ENCODE measurements around the gene NFATC2.

NFATC2 gene

GRCh38 chr20:51526754-51527153, 15.8 kb downstream of the NFATC2 start:
- DNase-seq = no peak
- TF ChIP-seq GATA1 (IDR thresholded peaks at IDR 0.05; ENCODE audit: low read depth, low read length) (no peak), POLR2A (IDR thresholded peaks at IDR 0.05; ENCODE audit: low read length) (no peak)

- TF ChIP-seq POLR2A (IDR thresholded peaks at IDR 0.05; ENCODE audit: low read length) = no peak
- TF ChIP-seq GATA1 (IDR thresholded peaks at IDR 0.05; ENCODE audit: low read depth, low read length) = no peak
- no peak for DNase-seq
Measured at GRCh38 chr20:51526106-51526470, 16.4 kb downstream of the NFATC2 start.

DNA sequence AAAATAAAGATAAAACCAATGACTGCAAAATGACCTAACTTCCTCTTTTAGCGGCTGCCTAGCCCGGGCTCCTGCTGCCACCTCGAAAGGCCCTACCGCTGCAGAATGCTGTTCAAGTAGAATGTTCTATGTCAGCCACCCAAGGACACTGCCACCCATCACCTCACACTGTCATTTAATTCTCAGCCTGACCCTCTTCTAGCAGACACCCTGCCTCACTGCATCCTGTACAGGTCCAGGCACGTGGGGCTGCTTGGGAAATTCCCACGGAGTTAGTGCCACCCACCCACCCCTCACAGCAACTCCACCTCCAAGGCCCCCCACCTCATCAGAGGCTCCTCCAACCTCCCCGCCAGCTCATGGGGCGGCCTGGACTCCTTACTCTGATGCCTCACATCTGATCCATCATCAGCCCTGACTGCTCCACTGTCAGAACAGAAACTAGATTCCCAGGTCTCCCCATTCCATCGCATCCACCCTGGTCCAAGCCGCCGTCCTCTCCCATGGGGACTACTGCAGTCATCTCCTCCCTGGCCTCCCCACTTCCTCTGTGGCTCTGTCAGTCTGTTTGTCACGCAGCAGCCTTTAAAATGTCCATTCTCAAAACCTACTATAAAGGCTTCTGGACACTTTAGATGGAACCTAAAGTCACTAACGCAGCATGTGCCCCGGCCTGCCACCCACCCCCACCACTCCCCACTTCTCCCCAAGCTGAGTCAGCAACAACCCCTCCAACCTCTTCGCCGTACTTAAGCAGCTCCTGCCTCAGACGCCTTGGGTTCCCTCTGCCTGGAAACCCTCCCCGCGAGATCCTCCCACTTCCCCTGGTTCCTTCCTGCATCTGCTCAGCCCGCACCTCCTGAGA, 17.0 kb downstream of the NFATC2 start:
- peak; percentile 39 for DNase-seq
- no peak for TF ChIP-seq GATA1 (IDR thresholded peaks at IDR 0.05; ENCODE audit: low read depth, low read length)
- TF ChIP-seq POLR2A (IDR thresholded peaks at IDR 0.05; ENCODE audit: low read length) = no peak

GRCh38 chr20:51523276-51524013, 19.1 kb downstream of the NFATC2 start:
- TF ChIP-seq GATA1 (IDR thresholded peaks at IDR 0.05; ENCODE audit: low read depth, low read length) (no peak), POLR2A (IDR thresholded peaks at IDR 0.05; ENCODE audit: low read length) (no peak)
- DNase-seq = no peak

GRCh38 chr20:51522207-51522606, 20.3 kb downstream of the NFATC2 start:
- TF ChIP-seq GATA1 (IDR thresholded peaks at IDR 0.05; ENCODE audit: low read depth, low read length) (no peak), POLR2A (IDR thresholded peaks at IDR 0.05; ENCODE audit: low read length) (no peak)
- no peak for DNase-seq

GRCh38 chr20:51517839-51518238, 24.7 kb downstream of the NFATC2 start:
- TF ChIP-seq GATA1 (IDR thresholded peaks at IDR 0.05; ENCODE audit: low read depth, low read length) (no peak), POLR2A (IDR thresholded peaks at IDR 0.05; ENCODE audit: low read length) (no peak)

DNA sequence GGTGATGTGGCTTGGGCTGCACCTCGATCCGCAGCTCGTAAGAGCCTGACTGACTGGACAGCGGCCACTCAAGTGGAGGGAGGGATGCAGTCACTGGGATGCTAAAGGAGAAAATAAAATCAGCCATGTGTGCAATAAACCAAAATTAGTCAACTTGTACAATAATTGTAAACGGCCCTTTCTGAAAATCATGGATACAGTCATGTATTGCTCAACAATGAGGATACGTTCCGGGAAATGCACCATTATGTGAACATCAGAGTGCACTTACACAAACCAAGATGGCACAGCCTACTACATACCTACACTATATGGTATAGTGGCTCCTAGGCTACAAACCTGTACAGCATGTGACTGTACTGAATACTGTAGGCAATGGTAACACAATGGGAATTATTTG, 25.7 kb downstream of the NFATC2 start:
- DNase-seq = no peak
- TF ChIP-seq POLR2A (IDR thresholded peaks at IDR 0.05; ENCODE audit: low read length) = no peak
- no peak for TF ChIP-seq GATA1 (IDR thresholded peaks at IDR 0.05; ENCODE audit: low read depth, low read length)

More at GRCh38 chr20:51517839-51518238, 24.7 kb downstream of the NFATC2 start:
- DNase-seq = no peak

DNA sequence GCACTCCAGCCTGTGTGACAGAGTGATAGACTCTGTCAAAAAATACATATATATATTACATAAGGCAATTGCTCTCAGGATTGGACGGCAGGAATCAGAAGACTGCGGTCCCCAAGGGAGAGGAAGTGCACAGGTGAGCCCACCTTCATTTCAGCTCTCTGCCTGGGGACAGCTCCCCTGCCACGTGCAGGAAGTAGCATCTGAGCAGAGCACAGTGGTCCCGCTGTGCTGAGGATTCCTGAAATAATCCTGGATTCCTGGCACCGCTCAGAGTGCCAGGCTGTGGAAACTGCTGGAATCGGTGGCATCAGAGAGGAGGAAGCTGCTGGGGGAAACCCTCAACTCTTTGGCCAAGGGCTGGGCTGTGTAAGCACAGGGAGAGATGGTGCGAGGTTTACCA, 27.7 kb downstream of the NFATC2 start:
- DNase-seq = no peak
- no peak for TF ChIP-seq POLR2A (IDR thresholded peaks at IDR 0.05; ENCODE audit: low read length)

- DNase-seq = no peak
- TF ChIP-seq GATA1 (IDR thresholded peaks at IDR 0.05; ENCODE audit: low read depth, low read length) (no peak), POLR2A (IDR thresholded peaks at IDR 0.05; ENCODE audit: low read length) (no peak)
Measured at GRCh38 chr20:51514249-51514648, 28.3 kb downstream of the NFATC2 start.

GRCh38 chr20:51513545-51513944, 29.0 kb downstream of the NFATC2 start:
- TF ChIP-seq GATA1 (IDR thresholded peaks at IDR 0.05; ENCODE audit: low read depth, low read length) (no peak), POLR2A (IDR thresholded peaks at IDR 0.05; ENCODE audit: low read length) (no peak)
- DNase-seq = peak in 1 of 2 experiments; percentile 33

GRCh38 chr20:51512645-51513044, 29.9 kb downstream of the NFATC2 start:
- peak; percentile 17 to 22 for DNase-seq
- TF ChIP-seq POLR2A (IDR thresholded peaks at IDR 0.05; ENCODE audit: low read length) (no peak), GATA1 (IDR thresholded peaks at IDR 0.05; ENCODE audit: low read depth, low read length) (no peak)

DNA sequence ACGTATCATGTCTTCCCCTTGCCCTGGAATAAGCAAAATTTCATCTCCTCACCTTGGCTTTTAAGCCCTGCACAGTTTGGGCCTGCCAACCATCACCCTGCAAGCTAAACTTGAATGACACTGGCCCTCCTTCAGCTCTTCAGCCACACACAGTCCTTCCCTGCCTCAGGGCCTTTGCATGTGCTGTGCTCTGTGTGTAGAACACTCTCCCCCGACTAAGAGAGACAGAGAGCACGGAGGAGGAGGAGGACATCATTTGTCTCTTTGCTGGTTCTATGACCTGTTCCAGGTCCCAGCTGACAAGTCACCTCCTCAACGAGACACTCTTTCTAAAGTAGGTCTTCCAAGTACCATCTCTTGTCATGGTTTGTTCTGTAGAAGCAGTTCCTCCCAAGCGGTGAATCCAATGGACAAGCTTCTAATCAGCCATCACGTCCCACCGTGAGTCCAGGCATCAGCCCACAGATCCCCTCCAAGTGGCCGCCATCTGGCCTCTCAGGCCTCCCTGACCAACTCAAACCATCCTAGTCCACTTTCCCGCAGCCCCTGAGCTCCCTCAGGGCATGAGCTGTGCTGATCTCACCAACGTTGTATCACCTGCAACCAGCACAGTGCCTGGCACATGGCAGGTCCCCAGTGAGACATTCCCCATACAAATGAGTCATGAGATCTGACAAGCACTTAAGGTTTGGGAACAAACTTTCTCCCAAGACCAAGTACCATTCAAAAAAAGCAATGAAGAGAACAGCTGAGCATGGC, 30.5 kb downstream of the NFATC2 start:
- no peak for TF ChIP-seq GATA1 (IDR thresholded peaks at IDR 0.05; ENCODE audit: low read depth, low read length)
- no peak for TF ChIP-seq POLR2A (IDR thresholded peaks at IDR 0.05; ENCODE audit: low read length)
- DNase-seq = peak in 1 of 2 experiments; percentile 19

GRCh38 chr20:51510936-51511605, 31.4 kb downstream of the NFATC2 start:
- TF ChIP-seq GATA1 (IDR thresholded peaks at IDR 0.05; ENCODE audit: low read depth, low read length) (no peak), POLR2A (IDR thresholded peaks at IDR 0.05; ENCODE audit: low read length) (no peak)
- no peak for DNase-seq
